GM18507 (cell line): ENCODE data around the gene NINL.
"Not testable (repeated sequence)": the region's sequence is repeated elsewhere in the genome, so short reads cannot be mapped to it uniquely, and the experiment has no call there.

Source experiments
- DNase-seq: peaks from one replicate; pipeline ENCODE4 v3.0.0; 2011; ENCODE audit warnings: low read depth; ENCODE audit not compliant: insufficient read length; ENCODE audit errors: extremely low spot score
- FAIRE-seq: peaks from 2 replicates; lab custom pipeline; 2011; peaks lifted over from hg19 to GRCh38; lab: Jason Lieb, UNC

NINL gene

GRCh38 chr20:25601659-25602058 is 16.3 kb upstream of the NINL start:
- DNase-seq (no peak), FAIRE-seq (no peak)

GRCh38 chr20:25600632-25601031 is 15.3 kb upstream of the NINL start:
- no peak for DNase-seq
- no peak for FAIRE-seq

GRCh38 chr20:25592135-25592852 is 7.0 kb upstream of the NINL start:
- DNase-seq (no peak), FAIRE-seq (no peak)

- not testable (repeated sequence) for FAIRE-seq, DNase-seq
Observed at GRCh38 chr20:25590778-25591177, 5.4 kb upstream of the NINL start.

GRCh38 chr20:25588491-25588890 is 3.2 kb upstream of the NINL start:
- FAIRE-seq (no peak), DNase-seq (no peak)

- no peak for DNase-seq
- FAIRE-seq: no peak
Observed at GRCh38 chr20:25587536-25587935, 2.2 kb upstream of the NINL start.

- FAIRE-seq: no peak
- DNase-seq: no peak
Observed at GRCh38 chr20:25586877-25587276, 1.5 kb upstream of the NINL start.

GRCh38 chr20:25583607-25584006 is 1.7 kb downstream of the NINL start:
- FAIRE-seq, DNase-seq: not testable (repeated sequence)

- DNase-seq (no peak), FAIRE-seq (no peak)
Observed at GRCh38 chr20:25580711-25581110, 4.6 kb downstream of the NINL start.

GRCh38 chr20:25579081-25579770 is 6.1 kb downstream of the NINL start:
- no peak for FAIRE-seq
- DNase-seq: no peak

GRCh38 chr20:25576783-25577530 is 8.4 kb downstream of the NINL start:
- FAIRE-seq: no peak
- DNase-seq: no peak

- DNase-seq: no peak
- no peak for FAIRE-seq
Observed at GRCh38 chr20:25574411-25574810, 10.9 kb downstream of the NINL start.

- DNase-seq (no peak), FAIRE-seq (no peak)
Observed at GRCh38 chr20:25573288-25574251, 11.8 kb downstream of the NINL start.

GRCh38 chr20:25571817-25572216 is 13.5 kb downstream of the NINL start:
- no peak for FAIRE-seq
- DNase-seq: no peak

- DNase-seq (no peak), FAIRE-seq (no peak)
Observed at GRCh38 chr20:25571240-25571639, 14.1 kb downstream of the NINL start.

- FAIRE-seq: no peak
- DNase-seq: no peak
Observed at GRCh38 chr20:25570148-25570530, 15.2 kb downstream of the NINL start.

- FAIRE-seq (no peak), DNase-seq (no peak)
Observed at GRCh38 chr20:25567286-25567685, 18.0 kb downstream of the NINL start.

- DNase-seq: no peak
- FAIRE-seq: no peak
Observed at GRCh38 chr20:25566821-25567220, 18.5 kb downstream of the NINL start.

GRCh38 chr20:25565578-25566157 is 19.7 kb downstream of the NINL start:
- FAIRE-seq (no peak), DNase-seq (no peak)
